ENCODE data around the gene CCDC3.
"Not testable (repeated sequence)": the region's sequence is repeated elsewhere in the genome, so short reads cannot be mapped to it uniquely, and the experiment has no call there.

Gene CCDC3

DNA sequence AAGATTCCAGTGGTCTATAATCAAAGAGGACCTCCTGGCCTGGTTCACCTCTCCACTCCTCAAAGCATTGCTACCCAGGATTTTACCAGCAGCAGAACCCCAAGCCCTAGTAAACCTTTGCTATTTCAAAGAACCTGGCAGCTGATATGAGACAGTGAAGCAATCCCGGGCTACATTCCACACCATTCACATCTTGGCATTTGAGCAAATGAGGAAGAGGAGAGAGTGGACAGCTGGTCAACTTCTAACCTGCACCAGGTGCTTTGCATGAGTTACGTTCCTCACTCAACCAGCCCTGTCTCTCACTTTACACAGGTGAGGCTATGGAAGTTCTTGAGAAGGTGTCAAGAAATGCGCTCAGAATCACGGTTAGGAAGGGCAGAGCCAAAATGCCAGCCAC lies 1.1 kb downstream of the CCDC3 start:
- no peak for DNase-seq (ENCODE audit: low spot score)

GRCh38 chr10:12999849-13000248 lies 1.7 kb downstream of the CCDC3 start:
- no peak for DNase-seq (ENCODE audit: low spot score)

DNA sequence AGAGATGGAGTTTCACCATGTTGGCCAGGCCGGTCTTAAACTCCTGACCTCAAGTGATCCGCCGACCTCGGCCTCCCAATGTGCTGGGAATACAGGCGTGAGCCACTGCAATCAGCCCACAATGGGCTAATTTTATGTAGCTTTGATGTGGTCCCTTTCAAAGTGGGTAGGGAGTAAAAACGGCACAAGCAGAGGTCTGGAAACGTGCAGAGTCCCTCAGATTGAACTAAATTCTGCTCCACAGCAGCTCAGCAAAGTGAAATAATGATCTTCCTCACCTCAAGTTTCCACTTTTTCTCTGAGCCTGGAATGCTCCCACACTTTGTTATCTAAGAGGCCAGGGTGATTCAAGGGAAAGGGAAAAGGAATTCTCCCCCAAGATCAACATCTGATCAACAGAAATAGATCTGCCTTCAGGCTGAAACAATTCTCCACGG lies 6.1 kb downstream of the CCDC3 start:
- DNase-seq (ENCODE audit: low spot score) = no peak

DNA sequence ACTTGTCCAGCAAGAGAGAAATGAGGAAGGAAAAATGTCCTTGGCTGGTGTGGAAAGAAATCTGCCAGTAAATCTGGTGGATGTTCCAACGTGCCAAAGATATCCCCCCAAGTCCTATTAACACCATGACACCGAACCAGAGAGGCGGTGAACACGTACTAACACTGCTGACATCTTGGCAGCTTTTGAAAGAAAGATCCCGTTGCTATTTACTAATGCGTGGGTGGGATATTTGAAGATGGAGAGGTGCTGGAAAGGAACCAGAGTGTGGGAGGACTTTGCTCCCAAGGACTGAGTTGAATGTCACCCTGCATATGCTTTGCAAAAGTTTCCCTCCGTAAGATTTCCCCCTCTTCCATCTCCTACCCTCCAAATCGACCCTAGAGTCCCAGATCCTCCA lies 7.9 kb downstream of the CCDC3 start:
- DNase-seq (ENCODE audit: low spot score) = no peak

- DNase-seq (ENCODE audit: low spot score) = no peak
Observed at GRCh38 chr10:12985347-12985746, 16.2 kb downstream of the CCDC3 start.

DNA sequence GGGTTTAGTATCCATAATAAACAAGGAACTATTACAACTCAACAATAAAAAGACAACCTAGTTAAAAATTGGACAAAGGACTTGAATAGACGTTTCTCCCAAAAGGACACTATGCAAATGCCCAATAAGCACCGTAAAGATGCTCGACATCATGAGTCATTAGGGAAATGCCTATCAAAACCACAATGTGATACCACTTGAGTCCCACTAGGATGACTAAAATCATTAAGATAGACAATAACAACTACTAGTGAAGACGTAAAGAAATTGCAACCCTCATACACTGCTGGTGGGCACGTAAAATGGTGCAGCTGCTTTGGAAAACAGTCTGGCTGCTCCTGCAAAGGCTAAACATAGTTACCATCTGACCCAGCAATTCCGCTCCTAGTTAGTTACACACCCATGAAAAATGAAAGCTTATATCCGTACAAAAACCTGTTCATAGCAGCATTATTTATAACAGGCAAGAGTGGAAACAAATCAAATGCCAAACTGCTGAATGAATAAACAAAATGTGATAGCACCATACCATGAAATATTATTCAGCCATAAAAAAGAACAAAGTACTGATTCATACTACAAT lies 17.3 kb downstream of the CCDC3 start:
- DNase-seq (ENCODE audit: low spot score) = no peak

DNA sequence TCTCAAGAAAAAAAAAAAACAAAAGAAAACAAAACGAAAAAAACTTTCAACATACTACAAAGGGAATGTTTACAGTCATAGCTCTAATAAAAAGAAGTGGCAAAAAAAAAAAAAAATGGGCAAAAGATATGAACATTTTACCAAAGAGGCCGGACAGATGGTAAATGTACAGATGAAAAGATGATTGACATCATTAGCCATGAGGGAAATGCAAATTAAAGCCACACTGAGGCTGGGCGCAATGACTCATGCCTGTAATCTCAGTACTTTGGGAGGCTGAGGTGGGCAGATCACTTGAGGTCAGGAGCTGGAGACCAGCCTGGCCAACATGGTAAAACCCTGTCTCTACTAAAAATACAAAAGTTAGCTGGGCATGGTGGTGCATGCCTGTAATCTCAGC lies 17.9 kb downstream of the CCDC3 start:
- DNase-seq (ENCODE audit: low spot score) = not testable (repeated sequence)

DNA sequence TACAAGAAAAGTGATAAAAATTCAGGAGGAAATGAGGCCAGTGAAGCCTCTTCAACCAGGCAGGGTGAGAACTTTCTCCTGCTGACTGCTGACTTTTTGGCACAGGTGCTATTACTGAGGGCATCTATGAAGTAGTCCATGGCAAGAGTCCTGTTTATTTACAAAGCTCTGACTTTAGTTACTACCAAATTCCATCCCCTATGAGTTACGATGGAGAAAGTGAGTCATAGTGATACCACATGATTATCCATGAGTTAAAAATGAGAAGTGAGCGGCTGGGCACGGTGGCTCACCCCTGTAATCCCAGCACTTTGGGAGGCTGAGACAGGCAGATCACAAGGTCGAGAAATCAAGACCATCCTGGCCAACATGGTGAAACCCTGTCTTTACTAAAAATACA lies 19.9 kb downstream of the CCDC3 start:
- no peak for DNase-seq (ENCODE audit: low spot score)

- DNase-seq (ENCODE audit: low spot score) = no peak
Observed at GRCh38 chr10:12980713-12981306, 20.7 kb downstream of the CCDC3 start.

DNA sequence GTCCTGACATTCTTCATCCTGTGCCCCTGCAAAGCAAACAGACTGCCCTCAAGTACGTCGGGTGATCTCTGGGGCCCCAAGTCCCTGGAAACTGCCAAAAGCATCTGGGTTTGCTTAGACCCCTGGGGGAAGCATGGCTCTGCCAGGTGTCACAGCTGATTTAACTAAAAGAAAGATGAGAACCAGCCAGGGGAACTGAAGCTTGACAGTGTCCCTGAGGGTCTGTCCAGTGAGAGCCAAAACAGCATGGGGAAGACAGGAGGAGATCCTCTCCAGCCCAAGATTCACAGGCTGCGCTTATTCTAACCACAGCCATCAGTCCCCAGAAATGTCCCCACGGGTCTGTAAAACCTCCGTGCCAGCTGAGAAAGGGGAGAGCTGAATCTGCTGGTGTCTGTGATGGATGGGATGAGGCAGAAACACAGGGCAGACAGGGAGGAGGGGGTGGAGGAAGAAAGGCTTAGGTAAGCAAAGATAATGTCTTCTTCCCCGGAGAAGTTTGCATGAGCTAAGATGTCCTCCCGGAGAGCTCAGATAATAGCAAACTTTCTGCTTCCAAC lies 21.3 kb downstream of the CCDC3 start:
- DNase-seq (ENCODE audit: low spot score) = no peak

DNA sequence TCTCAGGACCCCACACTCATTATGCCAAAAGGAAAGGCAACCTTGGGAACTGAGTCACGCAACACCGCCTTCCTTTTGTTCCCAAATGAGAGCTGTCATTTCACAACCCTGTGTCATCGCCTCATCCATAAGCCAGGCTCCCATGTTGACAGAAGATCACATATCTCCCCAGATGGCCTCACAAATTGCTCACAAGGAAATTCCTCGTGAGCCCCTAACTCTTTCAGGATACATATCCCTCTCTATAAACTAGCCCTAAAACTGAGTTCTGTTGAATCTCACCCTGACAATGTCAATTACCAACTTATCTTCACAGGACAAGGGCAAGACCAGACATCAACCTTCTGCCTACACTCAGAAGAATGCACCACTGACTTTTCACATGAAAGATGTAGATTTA lies 22.6 kb downstream of the CCDC3 start:
- no peak for DNase-seq (ENCODE audit: low spot score)

DNA sequence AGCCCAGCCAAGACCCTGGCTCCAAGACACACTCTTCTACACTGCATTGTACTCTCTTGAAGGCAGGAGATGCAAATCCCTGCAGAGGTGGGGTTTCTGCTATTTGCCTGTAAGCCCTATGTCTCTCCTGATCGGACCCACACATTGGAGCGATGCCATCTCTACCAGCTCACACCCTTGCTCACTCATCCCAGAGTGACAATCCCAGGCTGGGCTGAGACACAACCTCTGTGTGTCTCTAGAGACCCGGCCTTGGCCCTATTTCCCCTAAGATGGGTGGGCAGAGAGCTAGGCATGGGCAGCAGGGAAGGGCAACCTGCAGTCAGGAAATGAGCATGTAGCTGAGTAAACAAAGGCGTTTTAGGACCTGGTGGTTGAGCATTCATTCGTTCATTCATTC lies 25.6 kb downstream of the CCDC3 start:
- DNase-seq (ENCODE audit: low spot score) = no peak

- DNase-seq (ENCODE audit: low spot score) = peak; percentile 14
Observed at GRCh38 chr10:12975266-12975665, 26.2 kb downstream of the CCDC3 start.

- no peak for DNase-seq (ENCODE audit: low spot score)
Observed at GRCh38 chr10:12974491-12975199, 26.9 kb downstream of the CCDC3 start.

DNA sequence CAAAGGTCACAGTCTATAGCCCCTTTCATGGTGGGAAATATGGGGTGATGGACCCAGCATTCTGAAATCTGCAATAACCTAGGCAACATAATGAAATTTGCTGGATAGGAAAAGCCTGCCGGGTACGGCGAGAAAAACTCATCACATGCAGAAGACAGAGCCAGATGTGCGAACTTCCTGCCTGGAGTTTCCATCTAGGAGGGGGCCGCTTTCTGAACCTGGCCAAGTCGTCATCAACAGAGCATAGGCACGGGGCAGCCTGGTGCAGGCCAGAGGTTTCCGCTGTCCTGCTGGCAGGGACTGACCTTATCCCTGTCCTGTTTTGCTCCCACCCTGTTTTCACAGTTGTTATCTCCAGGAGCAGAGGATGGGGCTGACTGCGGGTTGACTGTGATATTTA lies 27.4 kb downstream of the CCDC3 start:
- no peak for DNase-seq (ENCODE audit: low spot score)

DNA sequence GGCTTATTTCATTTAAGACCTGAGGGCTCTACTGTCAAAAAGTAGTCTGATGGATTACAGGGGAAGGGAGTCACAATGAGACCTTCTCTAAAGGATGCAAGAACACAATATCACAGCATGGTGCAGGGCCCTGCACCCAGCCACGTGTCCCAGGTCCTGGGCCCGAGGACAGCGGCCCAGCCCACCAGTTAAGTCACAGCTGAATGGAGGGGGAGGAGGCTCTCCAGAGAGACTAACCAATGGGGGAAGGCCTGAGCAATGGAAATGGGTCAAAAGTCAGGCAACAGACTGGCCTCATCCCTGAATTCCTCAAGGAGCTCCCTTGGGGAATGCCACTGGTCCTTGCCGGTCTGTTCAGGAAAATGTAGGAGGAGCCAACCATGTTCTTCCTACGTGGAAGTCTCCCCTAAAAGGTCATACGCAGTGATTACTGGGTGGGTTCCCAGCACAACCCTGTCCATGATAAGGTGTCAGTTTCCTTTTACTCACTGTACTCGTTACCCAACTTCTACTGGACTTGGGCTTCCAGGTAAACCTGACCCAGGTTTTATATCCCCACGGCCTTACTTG lies 28.3 kb downstream of the CCDC3 start:
- DNase-seq (ENCODE audit: low spot score) = no peak

GRCh38 chr10:12972146-12972545 lies 29.4 kb downstream of the CCDC3 start:
- DNase-seq (ENCODE audit: low spot score) = no peak

GRCh38 chr10:12971001-12971788 lies 30.3 kb downstream of the CCDC3 start:
- no peak for DNase-seq (ENCODE audit: low spot score)

DNA sequence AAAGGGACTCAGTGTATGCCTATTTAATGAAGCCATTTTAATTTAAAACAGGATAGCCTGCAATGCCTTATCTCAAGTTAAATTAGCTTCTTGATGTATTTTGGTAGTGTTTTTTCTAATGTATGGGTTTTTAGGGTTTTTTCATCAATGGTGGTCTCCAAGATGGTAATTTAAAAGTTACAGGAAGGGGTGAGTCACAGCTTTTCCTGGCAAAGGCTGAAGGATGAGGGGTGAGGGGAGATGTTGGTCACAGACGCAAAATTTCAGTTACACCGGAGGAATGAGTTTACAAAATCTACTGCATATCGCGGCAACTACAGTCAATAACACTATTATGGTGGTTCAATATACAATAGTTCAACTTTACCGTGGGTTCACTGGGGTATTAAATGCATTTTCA lies 31.6 kb downstream of the CCDC3 start:
- no peak for DNase-seq (ENCODE audit: low spot score)

GRCh38 chr10:12966067-12966466 lies 35.4 kb downstream of the CCDC3 start:
- no peak for DNase-seq (ENCODE audit: low spot score)

GRCh38 chr10:12965571-12965970 lies 35.9 kb downstream of the CCDC3 start:
- no peak for DNase-seq (ENCODE audit: low spot score)

DNA sequence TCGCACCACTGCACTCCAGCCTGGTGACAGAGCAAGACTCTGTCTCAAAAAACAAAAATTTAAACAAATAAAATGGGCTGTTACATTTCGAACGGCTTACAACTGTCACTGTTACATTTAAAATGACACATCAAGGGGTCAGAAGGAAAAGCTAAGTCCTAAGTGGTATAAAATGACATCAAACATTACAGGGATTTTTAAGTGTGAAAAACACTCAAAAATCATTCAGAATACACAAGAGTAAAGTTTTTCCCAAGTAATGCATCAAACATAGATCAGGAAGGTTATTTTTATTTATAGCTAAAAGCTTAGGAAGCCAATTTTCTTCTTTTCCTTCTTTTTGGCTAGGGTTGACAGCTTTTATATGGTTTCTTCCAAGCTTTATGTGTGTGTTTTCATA lies 39.0 kb downstream of the CCDC3 start:
- DNase-seq (ENCODE audit: low spot score) = no peak
